ENCODE data around the gene LAMC3.

DNA sequence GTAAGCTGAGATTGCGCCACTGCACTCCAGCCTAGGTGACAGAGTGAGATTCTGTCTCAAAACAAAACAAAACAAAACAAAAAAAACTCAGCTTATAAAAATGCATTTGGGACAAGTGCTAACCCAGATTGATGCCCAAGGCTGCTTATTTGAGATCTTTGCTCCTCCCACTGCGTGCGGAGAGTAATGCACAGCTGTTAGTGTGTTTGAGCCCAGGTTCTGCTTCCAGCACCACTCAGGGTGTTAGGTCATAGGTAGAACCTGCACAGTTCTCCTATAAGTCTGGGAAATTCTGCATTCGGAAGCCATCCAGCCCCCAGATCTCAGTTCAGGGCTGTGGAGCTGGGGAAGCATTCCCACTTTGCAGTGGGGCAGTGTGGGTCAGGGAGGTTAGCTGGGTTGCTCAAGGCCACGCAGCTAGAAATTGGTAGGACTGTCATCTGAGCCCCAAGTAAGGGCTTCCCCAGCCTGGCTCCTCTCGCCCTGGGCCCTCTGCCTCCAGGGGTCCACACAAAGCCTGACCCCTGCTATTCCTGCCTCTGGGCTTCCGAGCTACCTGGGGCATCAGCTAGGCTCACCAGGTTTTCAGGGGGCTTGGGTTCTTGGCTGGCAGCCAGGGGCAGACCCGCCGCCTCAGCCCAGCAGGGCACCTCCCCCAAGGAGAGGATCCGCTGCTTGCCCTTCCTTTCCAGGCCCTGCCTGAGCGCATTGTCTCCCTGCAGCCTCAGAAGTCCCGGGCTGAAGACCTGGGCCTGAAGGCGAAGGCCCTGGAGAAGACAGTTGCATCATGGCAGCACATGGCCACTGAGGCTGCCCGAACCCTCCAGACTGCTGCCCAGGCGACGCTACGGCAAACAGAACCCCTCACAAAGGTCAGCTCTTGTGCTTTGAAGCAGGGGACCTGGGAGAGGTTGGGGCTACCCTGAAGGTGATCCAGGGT is 69.7 kb downstream of the LAMC3 start:
- TF ChIP-seq CTCF (IDR thresholded peaks at IDR 0.05) (no peak), POLR2AphosphoS5 (IDR thresholded peaks at IDR 0.05) (no peak), POLR2A (IDR thresholded peaks at IDR 0.05) (no peak)

All from prostate gland (tissue), 2 donors.